IMR-90 (cell line): ENCODE measurements around the gene STOX1. TPM values are rescaled to one million over a fixed set of nuclear protein-coding genes. Genes with fewer than 3 reads are reported as not detected.

Source experiments
- ATAC-seq: fragments of 200-7000 bp; cut with Tn5 transposase; 2 replicates; pipeline ENCODE4 v1.9.1; 2020; ENCODE audit warnings: low read depth, mild to moderate bottlenecking, moderate library complexity
- BruUV-seq: library from RNA; stranded (reverse); fragments of 400-500 nt; replicated peaks from 2 replicates; lab custom pipeline; 2021; lab: Mats Ljungman, UMichigan
- CTCF ChIA-PET: fragments of 300-600 bp; formaldehyde crosslinking; extraction: SDS; loops from one replicate; lab custom pipeline; 2021; ENCODE audit warnings: antibody characterized with exemption; lab: Yijun Ruan, JAX
- POLR2A ChIA-PET: fragments of 300-600 bp; sonication (Branson Sonifier 250); formaldehyde crosslinking; loops from one replicate; lab custom pipeline; 2022; ENCODE audit warnings: antibody characterized with exemption; ENCODE audit not compliant: unreplicated experiment; lab: Charles Lee
- DNase-seq: peaks from one replicate; pipeline ENCODE4 v3.0.0; 2013
- H2AFZ ChIP-seq: replicated peaks from 2 replicates; pipeline ENCODE3; 2013; ENCODE audit warnings: low read length, mild to moderate bottlenecking; ENCODE audit not compliant: poor library complexity
- H2AK5ac ChIP-seq: 2 replicates; pipeline ENCODE4 v1.6.1; 2013; ENCODE audit warnings: low read depth, low read length, inconsistent platforms
- H2AK9ac ChIP-seq: replicated peaks from 2 replicates; pipeline ENCODE3; 2013; ENCODE audit warnings: mild to moderate bottlenecking, low read depth, low read length, moderate library complexity; ENCODE audit not compliant: poor library complexity
- H2BK120ac ChIP-seq: 2 replicates; pipeline ENCODE4 v1.6.1; 2013; ENCODE audit warnings: low read depth, low read length, inconsistent platforms
- H2BK15ac ChIP-seq: 3 replicates; pipeline ENCODE4 v1.6.1; 2013; ENCODE audit warnings: low read depth, low read length, inconsistent platforms
- H2BK20ac ChIP-seq: 2 replicates; pipeline ENCODE4 v1.6.1; 2013; ENCODE audit warnings: low read depth, mild to moderate bottlenecking, inconsistent platforms, low read length, moderate library complexity
- H2BK5ac ChIP-seq: 2 replicates; pipeline ENCODE4 v1.6.1; 2013; ENCODE audit warnings: mild to moderate bottlenecking, low read depth, low read length, inconsistent platforms; ENCODE audit not compliant: poor library complexity, severe bottlenecking
- H3K14ac ChIP-seq: replicated peaks from 2 replicates; pipeline ENCODE4 v1.6.1; 2013; ENCODE audit warnings: low read depth, low read length, inconsistent platforms
- H3K18ac ChIP-seq: 2 replicates; pipeline ENCODE4 v1.6.1; 2013; ENCODE audit warnings: low read depth, low read length, control low read depth
- H3K23ac ChIP-seq: 2 replicates; pipeline ENCODE4 v1.6.1; 2013; ENCODE audit warnings: low read depth, low read length, inconsistent platforms
- H3K27ac ChIP-seq: 2 replicates; pipeline ENCODE4 v1.5.1; 2013; ENCODE audit warnings: mild to moderate bottlenecking, control low read depth, low read length; ENCODE audit not compliant: insufficient read depth
- H3K27me3 ChIP-seq: 2 replicates; pipeline ENCODE4 v1.6.1; 2013; ENCODE audit warnings: low read length; ENCODE audit not compliant: control insufficient read depth, insufficient read depth
- H3K36me3 ChIP-seq: 2 replicates; pipeline ENCODE4 v1.6.1; 2013; ENCODE audit warnings: low read length, mixed read lengths; ENCODE audit not compliant: control insufficient read depth, insufficient read depth
- H3K4ac ChIP-seq: 2 replicates; pipeline ENCODE4 v1.6.1; 2013; ENCODE audit warnings: low read depth, low read length, inconsistent platforms
- H3K4me1 ChIP-seq: 2 replicates; pipeline ENCODE4 v1.6.1; 2013; ENCODE audit warnings: low read length, mixed read lengths; ENCODE audit not compliant: control insufficient read depth, insufficient read depth
- H3K4me2 ChIP-seq: 2 replicates; pipeline ENCODE4 v1.6.1; 2013; ENCODE audit warnings: low read depth, mild to moderate bottlenecking, control low read depth, low read length, moderate library complexity
- H3K4me3 ChIP-seq: 2 replicates; pipeline ENCODE4 v1.5.1; 2013; ENCODE audit warnings: low read depth, mild to moderate bottlenecking, control low read depth, low read length, moderate library complexity; ENCODE audit not compliant: insufficient read depth
- H3K56ac ChIP-seq: 2 replicates; pipeline ENCODE4 v1.6.1; 2013; ENCODE audit warnings: low read length, inconsistent platforms; ENCODE audit not compliant: insufficient read depth; ENCODE audit errors: extremely low read depth
- H3K79me1 ChIP-seq, 2 experiments: 2 replicates each; pipeline ENCODE4 v1.6.1; 2013; ENCODE audit warnings: low read length in 2 of 2, inconsistent platforms in 1 of 2, low read depth in 1 of 2
- H3K9ac ChIP-seq: 2 replicates; pipeline ENCODE4 v1.6.1; 2013; ENCODE audit warnings: low read depth, low read length, control low read depth
- H3K9me1 ChIP-seq: 2 replicates; pipeline ENCODE4 v1.6.1; 2013; ENCODE audit warnings: low read length, inconsistent platforms; ENCODE audit not compliant: insufficient read depth
- H3K9me3 ChIP-seq: 2 replicates; pipeline ENCODE4 v1.6.1; 2013; ENCODE audit warnings: low read length; ENCODE audit not compliant: control insufficient read depth, insufficient read depth
- H4K20me1 ChIP-seq: 2 replicates; pipeline ENCODE4 v1.6.1; 2013; ENCODE audit warnings: low read length, inconsistent platforms; ENCODE audit not compliant: insufficient read depth
- H4K5ac ChIP-seq: 2 replicates; pipeline ENCODE4 v1.6.1; 2013; ENCODE audit warnings: mild to moderate bottlenecking, low read depth, low read length, control low read depth
- H4K8ac ChIP-seq, 2 experiments: 2 replicates each; pipeline ENCODE4 v1.6.1; 2013; ENCODE audit warnings: low read depth in 2 of 2, low read length in 2 of 2, control low read depth in 1 of 2, inconsistent platforms in 1 of 2
- H4K91ac ChIP-seq: 2 replicates; pipeline ENCODE4 v1.6.1; 2013; ENCODE audit warnings: low read depth, low read length, inconsistent platforms; ENCODE audit not compliant: insufficient read depth
- CHD1 ChIP-seq: IDR thresholded peaks from 2 replicates; pipeline ENCODE4 v1.6.1; 2012; ENCODE audit warnings: low read depth, low read length, improper control_type of control experiment
- ELK1 ChIP-seq: fragments of 150-350 bp; IDR thresholded peaks from 2 replicates; pipeline ENCODE4 v1.6.1; 2016; ENCODE audit warnings: low read depth, mild to moderate bottlenecking, low read length, moderate library complexity, borderline replicate concordance
- FOS ChIP-seq: fragments of 150-350 bp; IDR thresholded peaks from 2 replicates; pipeline ENCODE4 v1.6.1; 2016; ENCODE audit warnings: low read depth, low read length
- MAZ ChIP-seq: IDR thresholded peaks from 2 replicates; pipeline ENCODE4 v1.6.1; 2012; ENCODE audit warnings: low read depth, mild to moderate bottlenecking, low read length, improper control_type of control experiment, moderate library complexity, borderline replicate concordance
- NFE2L2 ChIP-seq: fragments of 150-350 bp; IDR thresholded peaks from 2 replicates; pipeline ENCODE4 v1.6.1; 2016; ENCODE audit warnings: low read depth, mild to moderate bottlenecking, low read length
- POLR2A ChIP-seq: IDR thresholded peaks from 2 replicates; pipeline ENCODE4 v1.6.1; 2012; ENCODE audit warnings: mild to moderate bottlenecking, low read depth, low read length
- RFX5 ChIP-seq: IDR thresholded peaks from 2 replicates; pipeline ENCODE4 v1.8.0; 2012; ENCODE audit warnings: low read depth, mild to moderate bottlenecking, low read length, moderate library complexity
- dilution Hi-C: fragments of 300-500 bp; cut with HindIII; formaldehyde crosslinking; loops from one replicate; pipeline ENCODE4 v1.14.3; 2018; ENCODE audit warnings: low sequenced_read_pairs; ENCODE audit not compliant: unreplicated experiment
- in situ Hi-C: fragments of 300-500 bp; cut with MboI; formaldehyde crosslinking; loops from 3 replicates; pipeline ENCODE4 v1.14.3; 2019; ENCODE audit warnings: low sequenced_read_pairs, inconsistent platforms, mixed read lengths
- intact Hi-C: fragments of 100-400 bp; cut with micrococcal nuclease; formaldehyde crosslinking; loops from 2 replicates; pipeline ENCODE4 v1.10.0; 2022
- polyA plus RNA-seq, 3 experiments: library from polyadenylated mRNA; depleted of rRNA; stranded (reverse); fragments of >200 nt; gene quantifications; 2 replicates each; pipeline ENCODE4 v1.2.3, GENCODE V29; 2012; ENCODE audit warnings: low replicate concordance in 1 of 3
- total RNA-seq: library from RNA; depleted of rRNA; stranded (reverse); fragments of >200 nt; gene quantifications from 2 replicates; pipeline ENCODE4 v1.2.3, GENCODE V29; 2012
- TF ChIP-seq, protein P1 (sequence below): conservative IDR thresholded peaks from 2 replicates; pipeline ENCODE4 v1.5.1; 2012; ENCODE audit warnings: mild to moderate bottlenecking, low read depth, low read length, improper control_type of control experiment
- TF ChIP-seq, protein P2 (sequence below): fragments of 150-350 bp; IDR thresholded peaks from 2 replicates; pipeline ENCODE4 v1.6.1; 2017; ENCODE audit warnings: mild to moderate bottlenecking, antibody characterized with exemption, low read length, low read depth

Gene STOX1
- total and polyA plus RNA-seq, 2 of the 4 experiments (the other 2 are of a cell fraction): 0.03 to 0.18 TPM

GRCh38 chr10:68813559-68813958, 13.8 kb upstream of the STOX1 start:
- no peak overlapping the region for H3K4me2 ChIP-seq
- CTCF ChIA-PET: interaction anchor here (0.8 to 1.0 kb wide), 2 partner anchors 10 to 75 kb away, joined by 3 read pairs; no protein-coding TSS in a partner anchor
- no peak overlapping the region for H2AK9ac ChIP-seq
- no peaks in the 10 kb centered on the region for H3K36me3 ChIP-seq
- H3K18ac ChIP-seq: no peak overlapping the region
- no peaks in the 10 kb centered on the region for H3K9me1 ChIP-seq
- no peak overlapping the region for H2BK5ac ChIP-seq
- H2AK5ac ChIP-seq: no peak overlapping the region
- ATAC-seq: no peak
- no peak overlapping the region for H4K8ac ChIP-seq
- TF ChIP-seq, protein P1, sequence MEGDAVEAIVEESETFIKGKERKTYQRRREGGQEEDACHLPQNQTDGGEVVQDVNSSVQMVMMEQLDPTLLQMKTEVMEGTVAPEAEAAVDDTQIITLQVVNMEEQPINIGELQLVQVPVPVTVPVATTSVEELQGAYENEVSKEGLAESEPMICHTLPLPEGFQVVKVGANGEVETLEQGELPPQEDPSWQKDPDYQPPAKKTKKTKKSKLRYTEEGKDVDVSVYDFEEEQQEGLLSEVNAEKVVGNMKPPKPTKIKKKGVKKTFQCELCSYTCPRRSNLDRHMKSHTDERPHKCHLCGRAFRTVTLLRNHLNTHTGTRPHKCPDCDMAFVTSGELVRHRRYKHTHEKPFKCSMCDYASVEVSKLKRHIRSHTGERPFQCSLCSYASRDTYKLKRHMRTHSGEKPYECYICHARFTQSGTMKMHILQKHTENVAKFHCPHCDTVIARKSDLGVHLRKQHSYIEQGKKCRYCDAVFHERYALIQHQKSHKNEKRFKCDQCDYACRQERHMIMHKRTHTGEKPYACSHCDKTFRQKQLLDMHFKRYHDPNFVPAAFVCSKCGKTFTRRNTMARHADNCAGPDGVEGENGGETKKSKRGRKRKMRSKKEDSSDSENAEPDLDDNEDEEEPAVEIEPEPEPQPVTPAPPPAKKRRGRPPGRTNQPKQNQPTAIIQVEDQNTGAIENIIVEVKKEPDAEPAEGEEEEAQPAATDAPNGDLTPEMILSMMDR: no peak
- TF ChIP-seq, protein P2, sequence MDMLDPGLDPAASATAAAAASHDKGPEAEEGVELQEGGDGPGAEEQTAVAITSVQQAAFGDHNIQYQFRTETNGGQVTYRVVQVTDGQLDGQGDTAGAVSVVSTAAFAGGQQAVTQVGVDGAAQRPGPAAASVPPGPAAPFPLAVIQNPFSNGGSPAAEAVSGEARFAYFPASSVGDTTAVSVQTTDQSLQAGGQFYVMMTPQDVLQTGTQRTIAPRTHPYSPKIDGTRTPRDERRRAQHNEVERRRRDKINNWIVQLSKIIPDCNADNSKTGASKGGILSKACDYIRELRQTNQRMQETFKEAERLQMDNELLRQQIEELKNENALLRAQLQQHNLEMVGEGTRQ: no peak
- TF ChIP-seq CHD1 (no peak), MAZ (no peak), RFX5 (no peak), POLR2A (no peak), NFE2L2 (no peak), ELK1 (no peak), FOS (no peak)
- no peaks in the 10 kb centered on the region for H4K20me1 ChIP-seq
- H3K9ac ChIP-seq: no peak overlapping the region
- no peaks in the 10 kb centered on the region for H3K79me1 ChIP-seq
- no peak overlapping the region for H4K91ac ChIP-seq
- no peak overlapping the region for H3K27ac ChIP-seq
- no peak overlapping the region for H3K56ac ChIP-seq
- POLR2A ChIA-PET: interaction anchor here (0.5 to 0.7 kb wide), 2 partner anchors 11 to 60 kb away, joined by 3 to 7 read pairs; no protein-coding TSS in a partner anchor
- H3K23ac ChIP-seq: no peak overlapping the region
- in situ Hi-C loops: no loop called here
- peaks cover 2% of the 10 kb centered on the region; the same call in 1 of the 2 replicates for H3K4me1 ChIP-seq
- dilution Hi-C loops: no loop called here
- H3K27me3 ChIP-seq: peaks cover 3% of the 10 kb centered on the region
- no peak overlapping the region for H3K4ac ChIP-seq
- H4K5ac ChIP-seq: no peak overlapping the region
- intact Hi-C loops: no loop called here
- BruUV-seq: no TSS peak
- H3K4me3 ChIP-seq: no peak overlapping the region
- no peak overlapping the region for H3K14ac ChIP-seq
- H2BK15ac ChIP-seq: no peak overlapping the region
- H3K9me3 ChIP-seq: no peaks in the 10 kb centered on the region
- no peak overlapping the region for H2BK20ac ChIP-seq
- no peak for DNase-seq
- no peak overlapping the region for H2AFZ ChIP-seq
- H2BK120ac ChIP-seq: no peak overlapping the region
